ENCODE measurements around the gene UTP11.
A peak's percentile ranks its signal among the peaks of the same experiment; 100 is the strongest.

The UTP11 gene

DNA sequence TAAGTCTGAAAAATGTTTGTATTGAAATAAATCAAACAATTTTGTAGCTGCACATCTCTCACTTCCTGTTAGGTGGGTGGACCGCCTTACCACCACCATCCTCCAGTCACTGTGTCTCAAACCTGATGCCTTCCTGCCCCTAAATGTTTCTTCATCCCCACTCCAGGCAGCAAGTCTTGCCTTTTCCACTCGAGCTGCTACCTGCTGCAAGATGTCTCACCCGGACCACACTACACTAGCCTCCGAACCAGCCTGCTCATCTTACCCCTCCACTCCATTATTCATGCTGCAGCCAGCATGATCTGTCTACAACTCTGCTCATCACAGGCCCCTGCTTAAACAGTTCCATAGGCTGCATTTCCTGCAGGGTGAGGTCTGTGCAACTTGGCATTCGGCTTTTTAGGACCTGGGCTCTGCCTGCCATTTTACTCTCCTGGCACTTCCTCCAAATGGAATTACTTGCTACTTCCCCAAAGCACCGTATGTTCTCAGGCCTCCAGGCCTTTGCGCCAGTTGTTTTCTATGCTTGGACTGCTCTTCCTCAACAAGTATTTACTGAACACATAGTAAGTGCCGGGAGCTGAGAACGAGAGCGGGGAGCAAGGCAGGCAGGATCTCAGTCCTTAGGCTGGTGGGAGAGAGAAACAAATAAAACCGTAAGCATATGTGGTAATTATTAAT, 17.5 kb upstream of the UTP11 start:
- Histone ChIP-seq H3K27ac (ENCODE audit: insufficient read depth, low read depth, low read length, poor library complexity, severe bottlenecking) (no peak overlapping the region), H3K4me1 (ENCODE audit: control insufficient read depth, insufficient read depth, low read length) (peaks cover 8% of the 10 kb centered on the region), H3K27me3 (ENCODE audit: control insufficient read depth, insufficient read depth, low read length, poor library complexity, severe bottlenecking) (no peaks in the 10 kb centered on the region), H3K9me3 (ENCODE audit: control insufficient read depth, low read length) (no peaks in the 10 kb centered on the region), H3K4me3 (ENCODE audit: insufficient read depth, low read depth, low read length) (no peak overlapping the region), H3K36me3 (ENCODE audit: control insufficient read depth, insufficient read depth, low read length) (no peaks in the 10 kb centered on the region)
- WGBS, 2 experiments: 92% methylated on average over 11 of the region's 11 CpGs

DNA sequence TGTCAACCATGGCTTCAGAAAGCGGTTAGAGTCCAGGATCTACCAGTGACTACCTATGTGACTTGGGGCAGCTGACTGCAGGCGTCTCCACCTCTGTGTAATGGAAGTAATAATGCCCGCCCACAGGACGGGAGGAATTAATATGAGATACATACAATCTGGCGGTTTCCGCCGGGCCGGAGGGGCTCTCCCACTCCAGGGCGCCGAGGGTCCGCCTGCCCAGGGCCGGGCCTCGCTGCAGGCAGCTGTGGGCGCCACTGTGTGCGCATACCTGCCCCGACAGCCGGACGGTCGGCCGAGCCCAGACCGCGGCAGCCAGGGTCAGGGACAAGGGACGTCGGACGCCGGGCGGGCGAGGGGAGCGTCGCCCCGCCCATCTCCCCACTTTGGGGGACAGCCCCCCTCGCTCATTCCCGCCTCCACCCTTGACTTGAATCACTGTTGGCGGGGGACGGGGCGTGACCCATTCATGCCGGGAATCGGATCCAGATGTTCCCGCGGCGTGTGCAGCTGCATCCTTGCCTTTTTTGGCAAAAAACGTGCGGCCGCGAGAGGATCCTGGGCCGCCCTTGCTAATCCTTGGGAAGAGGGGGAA, 16.7 kb upstream of the UTP11 start:
- Histone ChIP-seq H3K27ac (ENCODE audit: insufficient read depth, low read depth, low read length, poor library complexity, severe bottlenecking) (no peak overlapping the region), H3K4me3 (ENCODE audit: insufficient read depth, low read depth, low read length) (peak overlapping the region; percentile 19)

DNA sequence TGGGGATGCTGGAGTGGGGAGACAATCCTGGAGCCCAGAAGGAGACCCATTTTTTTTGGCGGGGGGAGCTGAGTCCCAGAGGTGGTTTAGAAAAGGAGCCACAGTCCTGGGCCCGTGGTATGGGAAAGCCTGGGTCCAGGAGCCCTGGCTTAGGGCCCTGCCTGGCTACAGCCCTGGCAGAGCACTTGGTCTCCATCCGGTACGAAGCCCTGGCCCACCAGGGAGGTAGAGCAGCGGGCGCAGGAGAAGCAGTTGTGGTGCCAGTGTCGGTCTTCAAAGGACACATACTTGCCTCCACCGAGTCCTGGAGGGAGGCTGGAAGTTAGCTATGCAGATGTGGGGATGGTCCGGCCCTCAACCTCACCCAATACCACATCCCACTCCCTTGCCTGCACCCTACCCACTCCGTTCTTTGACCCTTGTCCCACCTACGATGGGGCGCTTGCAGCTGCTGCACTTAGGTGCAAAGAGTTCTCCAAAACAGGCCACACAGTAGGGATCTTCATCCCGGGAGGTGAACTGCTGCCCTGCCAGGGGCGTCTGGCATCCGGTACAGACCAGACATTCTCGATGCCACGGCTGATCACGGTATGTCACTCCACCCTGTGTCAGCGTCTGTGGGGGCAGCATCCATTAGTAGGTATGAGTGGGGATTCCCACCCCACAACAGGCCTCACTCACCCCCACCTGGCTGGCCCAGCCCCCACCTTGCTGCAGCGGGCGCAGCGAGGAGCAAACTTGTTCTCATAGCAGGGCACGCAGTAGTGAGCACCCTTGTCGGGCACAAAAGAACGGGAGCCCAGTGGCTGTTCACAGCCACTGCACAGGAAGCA, 15.1 kb upstream of the UTP11 start:
- peaks cover 22% of the 10 kb centered on the region for H3K4me1 ChIP-seq (ENCODE audit: control insufficient read depth, insufficient read depth, low read length)
- H3K36me3 ChIP-seq (ENCODE audit: control insufficient read depth, insufficient read depth, low read length): no peaks in the 10 kb centered on the region
- WGBS, 2 experiments: 93% methylated on average over 25 of the region's 25 CpGs
- no peak overlapping the region for H3K27ac ChIP-seq (ENCODE audit: insufficient read depth, low read depth, low read length, poor library complexity, severe bottlenecking)
- H3K9me3 ChIP-seq (ENCODE audit: control insufficient read depth, low read length): no peaks in the 10 kb centered on the region
- H3K27me3 ChIP-seq (ENCODE audit: control insufficient read depth, insufficient read depth, low read length, poor library complexity, severe bottlenecking): no peaks in the 10 kb centered on the region
- H3K4me3 ChIP-seq (ENCODE audit: insufficient read depth, low read depth, low read length): no peak overlapping the region

More for the DNA sequence above, 16.7 kb upstream of the UTP11 start:
- 69 to 74% methylated on average over 46 of the region's 46 CpGs for WGBS, 2 experiments
- Histone ChIP-seq H3K27me3 (ENCODE audit: control insufficient read depth, insufficient read depth, low read length, poor library complexity, severe bottlenecking) (no peaks in the 10 kb centered on the region), H3K36me3 (ENCODE audit: control insufficient read depth, insufficient read depth, low read length) (no peaks in the 10 kb centered on the region), H3K9me3 (ENCODE audit: control insufficient read depth, low read length) (no peaks in the 10 kb centered on the region), H3K4me1 (ENCODE audit: control insufficient read depth, insufficient read depth, low read length) (peaks cover 17% of the 10 kb centered on the region)

DNA sequence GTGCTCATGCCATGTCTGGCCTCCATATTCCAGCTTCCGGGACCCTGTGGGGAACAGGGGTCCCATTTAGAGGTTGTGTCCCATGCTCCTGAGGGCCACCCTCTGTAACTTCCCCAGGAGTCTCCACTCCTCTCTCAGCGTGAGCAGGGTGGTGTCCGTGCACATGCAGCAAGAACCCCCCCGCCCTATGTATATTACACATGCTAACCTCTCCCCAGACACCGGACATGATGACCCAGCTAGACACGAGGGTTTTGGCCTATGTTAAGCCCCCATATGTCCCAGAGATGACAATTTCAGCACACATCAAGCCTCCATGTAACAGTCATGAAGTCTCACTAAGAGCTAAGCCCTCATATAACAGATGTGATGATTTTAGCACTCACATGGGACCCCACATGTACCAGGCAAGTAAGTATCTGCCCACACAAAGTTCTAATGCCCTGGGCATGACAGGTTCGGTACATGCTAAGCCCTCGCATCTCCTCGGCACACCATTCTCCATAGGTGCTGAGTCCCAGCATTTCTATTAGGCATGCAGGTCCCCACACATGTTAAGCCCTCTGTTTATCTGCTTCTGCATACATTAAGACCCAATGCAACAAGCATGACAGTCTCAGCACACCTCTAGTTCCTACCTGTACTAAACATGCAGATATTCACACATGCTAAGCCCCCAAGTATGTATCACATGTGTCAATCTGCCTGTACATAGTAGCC, 14.3 kb upstream of the UTP11 start:
- peaks cover 23% of the 10 kb centered on the region for H3K4me1 ChIP-seq (ENCODE audit: control insufficient read depth, insufficient read depth, low read length)
- H3K4me3 ChIP-seq (ENCODE audit: insufficient read depth, low read depth, low read length): no peak overlapping the region
- no peaks in the 10 kb centered on the region for H3K27me3 ChIP-seq (ENCODE audit: control insufficient read depth, insufficient read depth, low read length, poor library complexity, severe bottlenecking)
- WGBS, 2 experiments: 94 to 97% methylated on average over 9 of the region's 9 CpGs
- H3K27ac ChIP-seq (ENCODE audit: insufficient read depth, low read depth, low read length, poor library complexity, severe bottlenecking): no peak overlapping the region
- no peaks in the 10 kb centered on the region for H3K36me3 ChIP-seq (ENCODE audit: control insufficient read depth, insufficient read depth, low read length)
- H3K9me3 ChIP-seq (ENCODE audit: control insufficient read depth, low read length): no peaks in the 10 kb centered on the region

DNA sequence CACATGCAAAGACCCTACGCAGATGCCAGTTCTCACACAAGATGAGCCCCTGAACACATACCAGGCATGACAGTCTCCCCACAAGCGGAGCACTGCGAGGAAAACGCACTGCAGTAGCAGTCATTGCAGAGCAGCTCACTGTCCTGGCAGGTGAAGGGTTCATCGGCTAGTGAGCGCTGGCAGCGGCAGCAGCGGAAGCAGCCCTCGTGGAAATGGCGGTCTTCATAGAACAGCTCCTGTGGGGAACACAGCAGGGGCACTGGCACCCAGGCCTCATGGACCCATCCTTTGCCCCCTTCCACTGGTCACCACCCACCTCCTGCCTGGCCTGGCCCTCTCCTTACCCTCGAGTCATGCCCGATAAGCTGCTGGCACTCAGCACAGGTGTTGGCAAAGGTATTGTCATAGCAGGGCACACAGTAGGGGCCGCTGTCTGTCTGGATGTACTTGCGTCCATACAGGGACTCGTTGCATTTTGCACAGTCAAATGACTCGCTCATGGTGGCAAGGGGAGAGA, 13.6 kb upstream of the UTP11 start:
- no peaks in the 10 kb centered on the region for H3K36me3 ChIP-seq (ENCODE audit: control insufficient read depth, insufficient read depth, low read length)

DNA sequence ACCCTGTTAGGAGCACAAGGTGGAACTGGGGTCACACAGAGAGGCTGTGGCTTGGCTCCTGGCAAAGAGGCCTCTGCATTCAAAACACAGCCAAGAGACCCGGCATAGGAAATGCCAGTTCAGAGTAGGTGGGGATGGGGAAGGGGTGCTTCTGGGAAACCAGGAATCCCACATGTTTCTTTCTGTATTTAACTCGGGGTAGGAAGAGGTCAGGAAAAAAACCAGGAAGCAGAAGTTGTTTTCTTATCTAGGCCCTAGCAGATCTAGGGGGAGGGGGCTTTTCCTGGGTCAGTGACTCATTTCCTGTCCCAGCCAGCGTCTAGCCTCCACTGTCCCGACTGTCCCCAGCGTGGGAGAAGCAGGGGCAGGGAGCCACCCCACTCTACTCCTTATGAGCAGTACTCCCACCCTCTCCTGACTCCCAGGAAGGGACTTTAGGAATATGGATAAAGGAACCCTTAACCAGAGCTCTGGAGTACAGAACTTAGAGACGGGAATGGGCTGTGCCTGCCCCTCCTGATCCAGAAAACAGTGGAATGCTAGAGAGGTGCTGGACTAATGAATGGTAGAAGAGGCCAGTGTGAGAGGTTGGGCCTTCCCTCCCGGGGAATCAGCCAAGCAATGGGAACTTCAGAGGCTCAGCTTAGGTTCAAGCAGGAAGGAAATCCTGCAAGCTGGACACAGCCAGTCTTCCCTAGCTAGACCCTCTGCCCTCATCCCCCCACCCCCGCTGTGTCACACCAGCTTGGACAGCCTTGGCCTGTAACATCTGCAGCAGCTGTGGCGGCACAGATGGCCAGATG, 12.9 kb upstream of the UTP11 start:
- H3K4me1 ChIP-seq (ENCODE audit: control insufficient read depth, insufficient read depth, low read length): peaks cover 33% of the 10 kb centered on the region
- H3K4me3 ChIP-seq (ENCODE audit: insufficient read depth, low read depth, low read length): no peak overlapping the region
- no peaks in the 10 kb centered on the region for H3K27me3 ChIP-seq (ENCODE audit: control insufficient read depth, insufficient read depth, low read length, poor library complexity, severe bottlenecking)
- peak overlapping the region; percentile 82 for H3K27ac ChIP-seq (ENCODE audit: insufficient read depth, low read depth, low read length, poor library complexity, severe bottlenecking)
- WGBS, 2 experiments: 56 to 74% methylated on average over 8 to 9 of the region's 9 CpGs
- no peaks in the 10 kb centered on the region for H3K36me3 ChIP-seq (ENCODE audit: control insufficient read depth, insufficient read depth, low read length)
- no peaks in the 10 kb centered on the region for H3K9me3 ChIP-seq (ENCODE audit: control insufficient read depth, low read length)

More for the DNA sequence above, 13.6 kb upstream of the UTP11 start:
- 95 to 97% methylated on average over 16 of the region's 16 CpGs for WGBS, 2 experiments
- H3K27ac ChIP-seq (ENCODE audit: insufficient read depth, low read depth, low read length, poor library complexity, severe bottlenecking): no peak overlapping the region
- no peaks in the 10 kb centered on the region for H3K27me3 ChIP-seq (ENCODE audit: control insufficient read depth, insufficient read depth, low read length, poor library complexity, severe bottlenecking)
- H3K4me1 ChIP-seq (ENCODE audit: control insufficient read depth, insufficient read depth, low read length): peaks cover 30% of the 10 kb centered on the region
- no peak overlapping the region for H3K4me3 ChIP-seq (ENCODE audit: insufficient read depth, low read depth, low read length)
- H3K9me3 ChIP-seq (ENCODE audit: control insufficient read depth, low read length): no peaks in the 10 kb centered on the region

DNA sequence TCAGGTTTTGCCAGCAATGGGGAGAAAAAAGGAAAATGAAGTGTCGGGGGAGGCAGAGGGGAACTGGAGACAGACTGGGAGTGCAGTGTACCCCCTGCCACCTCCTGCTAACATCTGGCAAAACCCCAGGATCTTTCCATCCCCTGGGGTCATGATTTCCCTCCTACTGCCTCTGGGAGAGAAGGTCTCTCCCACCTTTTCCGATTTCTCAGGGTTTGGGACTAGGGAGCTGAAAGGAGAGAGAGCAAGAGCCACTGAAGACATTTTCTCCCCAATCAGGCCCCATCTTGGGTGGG, 12.4 kb upstream of the UTP11 start:
- Histone ChIP-seq H3K4me3 (ENCODE audit: insufficient read depth, low read depth, low read length) (no peak overlapping the region), H3K27ac (ENCODE audit: insufficient read depth, low read depth, low read length, poor library complexity, severe bottlenecking) (peak overlapping the region; percentile 82), H3K9me3 (ENCODE audit: control insufficient read depth, low read length) (no peaks in the 10 kb centered on the region), H3K27me3 (ENCODE audit: control insufficient read depth, insufficient read depth, low read length, poor library complexity, severe bottlenecking) (no peaks in the 10 kb centered on the region), H3K36me3 (ENCODE audit: control insufficient read depth, insufficient read depth, low read length) (no peaks in the 10 kb centered on the region), H3K4me1 (ENCODE audit: control insufficient read depth, insufficient read depth, low read length) (peaks cover 33% of the 10 kb centered on the region)
- WGBS, 2 experiments: 57 to 73% methylated on average over 2 of the region's 2 CpGs

DNA sequence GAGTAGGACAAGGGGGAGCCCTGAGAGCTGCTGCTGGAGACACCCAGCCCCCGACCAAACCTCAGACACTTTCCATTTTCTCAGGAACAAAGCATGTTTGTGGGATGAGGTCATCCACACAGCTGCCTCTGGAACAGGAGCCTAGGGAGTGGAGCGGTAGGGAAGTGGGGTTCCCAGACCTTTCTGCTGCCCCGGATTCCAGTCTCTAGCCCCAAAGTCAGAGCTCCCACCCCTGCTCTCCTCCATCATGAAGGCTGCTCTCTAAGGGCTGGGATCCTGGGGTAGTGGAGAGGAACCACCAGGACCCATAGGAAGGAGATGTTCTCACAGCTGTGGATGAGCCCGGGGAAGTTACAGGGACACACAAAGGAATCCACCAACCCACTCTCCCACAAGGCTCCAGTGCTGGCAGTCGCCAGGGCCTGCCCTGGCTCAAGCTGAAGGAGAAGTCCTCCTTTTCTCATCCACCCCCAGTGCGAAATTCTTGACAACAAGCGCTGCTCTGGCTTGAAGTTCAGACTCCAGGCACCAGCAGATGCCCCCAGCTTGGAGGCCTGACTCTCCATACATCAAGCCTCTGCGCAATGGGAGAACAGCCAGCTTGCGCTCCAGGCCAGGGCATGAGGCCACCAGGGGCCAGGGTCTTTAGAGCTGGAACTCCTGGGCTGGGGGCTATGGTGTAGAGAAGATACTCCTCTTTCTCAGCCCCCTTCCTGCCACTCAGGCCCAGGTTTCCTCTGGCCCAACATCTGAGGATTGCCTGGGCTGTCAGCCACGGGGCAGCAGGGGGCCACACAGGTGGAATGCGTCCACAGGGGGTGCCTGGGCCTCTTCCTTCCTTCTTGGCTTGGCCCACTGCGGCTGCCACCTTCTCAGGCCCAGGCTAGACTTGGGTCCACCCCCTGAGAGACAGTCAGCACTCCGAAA, 11.7 kb upstream of the UTP11 start:
- Histone ChIP-seq H3K27ac (ENCODE audit: insufficient read depth, low read depth, low read length, poor library complexity, severe bottlenecking) (peak overlapping the region; percentile 82), H3K27me3 (ENCODE audit: control insufficient read depth, insufficient read depth, low read length, poor library complexity, severe bottlenecking) (no peaks in the 10 kb centered on the region), H3K36me3 (ENCODE audit: control insufficient read depth, insufficient read depth, low read length) (no peaks in the 10 kb centered on the region), H3K4me3 (ENCODE audit: insufficient read depth, low read depth, low read length) (no peak overlapping the region), H3K4me1 (ENCODE audit: control insufficient read depth, insufficient read depth, low read length) (peaks cover 35% of the 10 kb centered on the region), H3K9me3 (ENCODE audit: control insufficient read depth, low read length) (no peaks in the 10 kb centered on the region)
- 63 to 67% methylated on average over 13 of the region's 13 CpGs for WGBS, 2 experiments

Data from ectodermal cell (in vitro differentiated cells).